Hippocampal formation (tissue), 2 donors: ENCODE measurements around the gene TFPI2.

Experiments
- DNase-seq, 2 donors: peaks; one replicate each; lab custom pipeline; 2025; lab: John Stamatoyannopoulos, UW

The TFPI2 gene

DNA sequence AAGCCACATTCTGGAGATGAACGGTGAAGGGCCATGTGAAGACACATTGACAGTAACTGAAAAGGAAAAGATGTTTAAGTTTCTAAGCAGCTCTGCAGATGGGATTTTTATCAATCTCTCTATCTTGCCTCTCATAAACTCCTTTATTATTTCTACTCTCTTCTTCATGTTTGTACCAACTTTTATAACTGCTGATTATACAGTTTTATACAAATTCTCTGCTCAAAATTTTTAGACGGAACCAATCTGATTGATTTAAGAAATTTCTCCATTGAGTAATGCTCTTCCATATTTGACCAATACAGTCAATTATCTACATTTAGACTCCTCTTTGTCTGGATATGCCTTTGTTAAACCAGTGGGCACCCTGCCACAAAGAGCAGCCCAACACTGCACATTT lies 31.7 kb downstream of the TFPI2 start:
- no peak for DNase-seq

DNA sequence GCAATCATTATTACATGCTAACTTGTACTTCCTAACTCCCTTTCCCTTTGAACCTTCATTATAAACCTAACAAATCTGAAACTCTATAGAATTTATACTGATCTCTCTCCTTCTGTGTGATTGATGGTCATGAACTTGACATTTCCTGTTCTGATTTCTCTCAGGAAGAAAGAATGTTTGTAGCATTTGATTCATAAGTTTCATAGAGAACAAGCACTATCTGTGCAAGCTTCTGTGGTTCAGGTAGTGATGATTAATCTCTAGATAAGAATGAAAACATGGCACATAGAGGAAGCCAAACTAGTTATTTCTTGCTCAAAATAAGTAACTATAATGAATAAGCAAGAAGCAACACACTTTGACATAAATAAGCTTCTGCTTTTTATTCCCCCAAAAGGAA lies 34.2 kb downstream of the TFPI2 start:
- DNase-seq = no peak

DNA sequence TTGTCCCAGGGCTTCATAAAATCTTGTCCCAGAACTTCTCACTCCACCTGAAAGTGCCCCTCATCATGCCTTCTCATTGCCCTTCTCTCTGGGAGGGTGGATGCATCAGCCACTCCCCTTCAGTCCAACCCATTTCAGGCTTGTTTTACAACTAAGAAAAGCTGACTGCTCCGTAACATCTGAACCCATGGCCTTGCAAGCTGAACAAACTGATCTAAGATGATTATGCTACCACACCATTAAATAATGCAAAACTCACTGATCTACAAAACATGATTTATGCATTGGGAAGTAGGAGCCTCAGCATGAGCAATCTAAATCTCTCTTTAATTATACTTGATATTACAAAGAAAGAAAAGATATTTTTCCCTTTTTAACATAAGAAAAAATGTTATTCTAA lies 34.8 kb downstream of the TFPI2 start:
- DNase-seq = no peak

GRCh38 chr7:93854480-93854879 lies 36.1 kb downstream of the TFPI2 start:
- DNase-seq = no peak

DNA sequence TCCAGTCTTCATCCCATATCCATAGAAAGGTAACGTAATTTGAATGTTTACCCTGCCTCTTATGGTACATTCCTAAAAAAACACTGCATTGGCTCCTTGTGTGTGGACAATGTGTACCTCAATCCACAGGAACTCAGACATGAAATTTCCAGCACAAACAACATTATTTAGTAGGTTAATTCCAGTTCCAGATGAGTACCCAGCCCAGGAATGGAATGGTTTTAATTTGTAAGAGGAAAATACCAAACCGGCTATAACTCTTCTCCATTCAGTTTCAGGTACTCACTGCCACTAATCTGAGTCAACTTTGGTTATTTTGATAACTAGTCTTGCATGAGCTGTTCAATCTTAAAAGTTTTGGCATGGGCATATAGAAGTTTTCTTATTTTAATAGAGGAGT lies 39.0 kb downstream of the TFPI2 start:
- no peak for DNase-seq

DNA sequence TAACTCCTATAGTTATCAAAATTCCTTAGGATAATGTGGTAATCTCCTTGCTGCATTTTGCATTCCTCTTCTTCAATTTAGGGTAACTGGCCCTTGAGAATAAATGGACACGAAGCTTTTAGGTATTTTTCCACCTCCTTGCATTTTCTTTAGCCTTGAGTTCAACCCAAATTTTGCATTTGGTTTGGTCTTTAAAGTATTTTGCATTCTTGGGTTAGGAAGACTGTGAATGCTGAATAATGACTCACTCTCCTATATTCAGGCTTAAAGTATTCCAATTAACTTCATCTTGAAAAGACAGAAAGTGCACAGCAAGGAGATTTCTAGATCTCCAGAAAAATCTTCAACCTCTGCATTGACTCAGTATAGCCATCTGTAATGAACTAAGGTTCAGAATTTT lies 47.3 kb downstream of the TFPI2 start:
- no peak for DNase-seq

DNA sequence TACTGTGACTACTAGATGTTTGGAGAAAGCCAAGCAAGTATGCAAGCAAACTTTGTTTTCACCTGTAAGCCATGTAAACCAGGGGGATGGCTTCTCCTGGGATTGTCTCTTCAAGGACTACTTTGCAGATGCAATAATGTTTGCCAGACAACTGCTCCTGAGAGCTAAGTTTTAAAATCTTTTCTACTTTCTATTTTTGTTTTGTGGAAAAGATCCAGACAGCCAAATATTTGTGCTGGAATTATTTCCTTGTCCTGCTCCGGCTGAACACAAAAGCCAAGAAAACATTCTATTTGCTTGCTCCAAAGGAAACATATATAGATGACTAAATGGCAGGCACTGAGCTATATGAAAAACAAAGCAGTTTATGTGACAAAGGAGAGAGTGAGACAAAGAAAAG lies 51.6 kb downstream of the TFPI2 start:
- no peak for DNase-seq

GRCh38 chr7:93837245-93837644 lies 53.3 kb downstream of the TFPI2 start:
- no peak for DNase-seq

DNA sequence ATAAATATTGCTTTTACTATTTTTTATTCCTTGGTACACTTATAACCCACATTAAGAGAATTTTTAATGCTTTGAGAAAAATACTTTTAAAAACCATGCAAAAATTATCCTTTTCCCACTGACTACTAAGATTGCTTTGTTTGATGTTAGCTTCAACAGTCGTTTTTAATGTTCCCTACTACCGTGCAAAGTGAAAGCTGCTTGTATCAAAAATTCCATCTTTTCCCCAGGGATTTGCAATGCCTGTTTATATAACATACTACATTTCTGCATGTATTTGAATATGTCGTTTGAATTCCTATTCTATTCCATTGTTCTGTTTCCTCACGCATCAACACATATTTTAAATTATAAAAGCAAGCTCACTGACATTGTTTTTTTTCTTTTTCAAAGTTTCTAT lies 54.4 kb downstream of the TFPI2 start:
- DNase-seq = no peak

- no peak for DNase-seq
These were observed 54.9 kb downstream of the TFPI2 start for GRCh38 chr7:93835702-93836101.
